Measurements from ENCODE around the gene WDFY4.
"Not testable (repeated sequence)": the region's sequence is repeated elsewhere in the genome, so short reads cannot be mapped to it uniquely, and the experiment has no call there.

WDFY4 gene

GRCh38 chr10:48641099-48641690 lies 43.5 kb upstream of the WDFY4 start:
- not testable (repeated sequence) for H3K79me1 ChIP-seq (ENCODE audit: low read depth, low read length); H3K9ac ChIP-seq (ENCODE audit: low read depth, low read length, poor library complexity); H2BK120ac ChIP-seq (ENCODE audit: low read depth, low read length); H3K27me3 ChIP-seq (ENCODE audit: control insufficient read depth in 3 of 3, insufficient read depth in 3 of 3, low read depth in 1 of 3, low read length in 3 of 3); H3K9me3 ChIP-seq (replicated peaks in 1 of 2; ENCODE audit: control insufficient read depth in 2 of 2, insufficient read depth in 1 of 2, low read depth in 1 of 2, low read length in 2 of 2); H3K4me1 ChIP-seq (ENCODE audit: control insufficient read depth in 2 of 2, insufficient read depth in 1 of 2, low read depth in 1 of 2, low read length in 2 of 2); H3K14ac ChIP-seq (ENCODE audit: low read length); H3K4ac ChIP-seq (ENCODE audit: low read length); H2AK5ac ChIP-seq (ENCODE audit: low read depth, low read length); H3K36me3 ChIP-seq (replicated peaks in 1 of 2; ENCODE audit: control insufficient read depth in 2 of 2, insufficient read depth in 2 of 2, low read length in 2 of 2); H2BK15ac ChIP-seq (ENCODE audit: low read length); H3K4me2 ChIP-seq (ENCODE audit: insufficient read depth, low read length, poor library complexity, severe bottlenecking); DNase-seq (ENCODE audit: low spot score); H3K4me3 ChIP-seq (ENCODE audit: low read length in 2 of 2); H3K27ac ChIP-seq (replicated peaks; ENCODE audit: low read length); H3K23ac ChIP-seq (ENCODE audit: low read depth, low read length, poor library complexity); H4K91ac ChIP-seq (ENCODE audit: low read depth, low read length, poor library complexity); H3K18ac ChIP-seq (ENCODE audit: low read length); H2BK5ac ChIP-seq (ENCODE audit: low read length); H4K8ac ChIP-seq (ENCODE audit: low read depth, low read length); H2AFZ ChIP-seq (ENCODE audit: low read length); H2BK12ac ChIP-seq (ENCODE audit: low read length)
- WGBS, 2 donors (ENCODE audit: extremely low coverage in 2 of 2, insufficient read length in 2 of 2, insufficient replicate concordance in 1 of 2), result no CpG with 5 or more reads among the region's 4 CpGs

DNA sequence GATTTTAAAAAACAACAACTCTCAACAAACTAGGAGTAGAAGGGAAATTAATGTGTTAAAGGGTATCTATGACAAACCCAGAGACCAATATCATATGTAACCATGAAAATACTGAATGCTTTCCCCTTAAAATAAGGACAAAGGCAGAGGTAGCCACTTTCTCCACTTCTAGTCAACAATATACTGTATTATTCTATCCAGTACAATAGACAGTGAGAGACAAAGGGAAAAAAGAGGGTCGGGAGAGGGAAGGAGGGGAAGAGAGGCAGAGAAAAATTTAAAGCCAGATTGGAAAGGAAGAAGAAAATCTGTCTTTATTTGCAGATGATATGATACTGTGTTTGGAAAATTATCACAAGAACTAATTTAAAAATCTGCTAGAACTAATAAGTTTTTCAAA lies 39.1 kb upstream of the WDFY4 start:
- Histone ChIP-seq H3K27ac (replicated peaks; ENCODE audit: low read length) (no peak overlapping the region), H3K9me3 (replicated peaks in 1 of 2; ENCODE audit: control insufficient read depth in 2 of 2, insufficient read depth in 1 of 2, low read depth in 1 of 2, low read length in 2 of 2) (no peaks in the 10 kb centered on the region), H3K18ac (ENCODE audit: low read length) (no peak overlapping the region), H2BK5ac (ENCODE audit: low read length) (no peak overlapping the region), H3K23ac (ENCODE audit: low read depth, low read length, poor library complexity) (no peak overlapping the region), H2AFZ (ENCODE audit: low read length) (no peak overlapping the region), H3K79me1 (ENCODE audit: low read depth, low read length) (no peaks in the 10 kb centered on the region), H2BK120ac (ENCODE audit: low read depth, low read length) (no peak overlapping the region), H3K4me3 (ENCODE audit: low read length in 2 of 2) (no peak overlapping the region), H3K36me3 (replicated peaks in 1 of 2; ENCODE audit: control insufficient read depth in 2 of 2, insufficient read depth in 2 of 2, low read length in 2 of 2) (no peaks in the 10 kb centered on the region), H3K4me1 (ENCODE audit: control insufficient read depth in 2 of 2, insufficient read depth in 1 of 2, low read depth in 1 of 2, low read length in 2 of 2) (no peaks in the 10 kb centered on the region), H3K14ac (ENCODE audit: low read length) (no peak overlapping the region), H3K4ac (ENCODE audit: low read length) (no peak overlapping the region), H2BK12ac (ENCODE audit: low read length) (no peak overlapping the region), H4K91ac (ENCODE audit: low read depth, low read length, poor library complexity) (no peak overlapping the region), H4K8ac (ENCODE audit: low read depth, low read length) (no peak overlapping the region), H3K9ac (ENCODE audit: low read depth, low read length, poor library complexity) (no peak overlapping the region), H2BK15ac (ENCODE audit: low read length) (no peak overlapping the region), H3K4me2 (ENCODE audit: insufficient read depth, low read length, poor library complexity, severe bottlenecking) (no peak overlapping the region), H3K27me3 (ENCODE audit: control insufficient read depth in 3 of 3, insufficient read depth in 3 of 3, low read depth in 1 of 3, low read length in 3 of 3) (no peaks in the 10 kb centered on the region), H2AK5ac (ENCODE audit: low read depth, low read length) (no peak overlapping the region)
- no peak for DNase-seq (ENCODE audit: low spot score)
- no CpG with 5 or more reads among the region's 1 CpG for WGBS, 2 donors (ENCODE audit: extremely low coverage in 2 of 2, insufficient read length in 2 of 2, insufficient replicate concordance in 1 of 2)

GRCh38 chr10:48647073-48647472 lies 37.6 kb upstream of the WDFY4 start:
- no CpG with 5 or more reads among the region's 7 CpGs for WGBS, 2 donors (ENCODE audit: extremely low coverage in 2 of 2, insufficient read length in 2 of 2, insufficient replicate concordance in 1 of 2)

GRCh38 chr10:48648172-48648942 lies 36.3 kb upstream of the WDFY4 start:
- Histone ChIP-seq H3K36me3 (replicated peaks in 1 of 2; ENCODE audit: control insufficient read depth in 2 of 2, insufficient read depth in 2 of 2, low read length in 2 of 2) (no peaks in the 10 kb centered on the region), H2BK120ac (ENCODE audit: low read depth, low read length) (no peak overlapping the region)

More at GRCh38 chr10:48647073-48647472, 37.6 kb upstream of the WDFY4 start:
- not testable (repeated sequence) for DNase-seq (ENCODE audit: low spot score); H2AK5ac ChIP-seq (ENCODE audit: low read depth, low read length); H2BK5ac ChIP-seq (ENCODE audit: low read length); H2BK12ac ChIP-seq (ENCODE audit: low read length); H4K8ac ChIP-seq (ENCODE audit: low read depth, low read length); H3K36me3 ChIP-seq (replicated peaks in 1 of 2; ENCODE audit: control insufficient read depth in 2 of 2, insufficient read depth in 2 of 2, low read length in 2 of 2); H2AFZ ChIP-seq (ENCODE audit: low read length); H2BK15ac ChIP-seq (ENCODE audit: low read length); H3K9ac ChIP-seq (ENCODE audit: low read depth, low read length, poor library complexity); H3K4me2 ChIP-seq (ENCODE audit: insufficient read depth, low read length, poor library complexity, severe bottlenecking); H3K4ac ChIP-seq (ENCODE audit: low read length); H4K91ac ChIP-seq (ENCODE audit: low read depth, low read length, poor library complexity); H3K9me3 ChIP-seq (replicated peaks in 1 of 2; ENCODE audit: control insufficient read depth in 2 of 2, insufficient read depth in 1 of 2, low read depth in 1 of 2, low read length in 2 of 2); H2BK120ac ChIP-seq (ENCODE audit: low read depth, low read length); H3K14ac ChIP-seq (ENCODE audit: low read length); H3K4me1 ChIP-seq (ENCODE audit: control insufficient read depth in 2 of 2, insufficient read depth in 1 of 2, low read depth in 1 of 2, low read length in 2 of 2); H3K79me1 ChIP-seq (ENCODE audit: low read depth, low read length); H3K4me3 ChIP-seq (ENCODE audit: low read length in 2 of 2); H3K27ac ChIP-seq (replicated peaks; ENCODE audit: low read length); H3K18ac ChIP-seq (ENCODE audit: low read length); H3K27me3 ChIP-seq (ENCODE audit: control insufficient read depth in 3 of 3, insufficient read depth in 3 of 3, low read depth in 1 of 3, low read length in 3 of 3); H3K23ac ChIP-seq (ENCODE audit: low read depth, low read length, poor library complexity)

More at GRCh38 chr10:48648172-48648942, 36.3 kb upstream of the WDFY4 start:
- Histone ChIP-seq H2AK5ac (ENCODE audit: low read depth, low read length) (no peak overlapping the region), H3K18ac (ENCODE audit: low read length) (peak overlapping the region; percentile 7), H4K8ac (ENCODE audit: low read depth, low read length) (no peak overlapping the region), H3K27ac (replicated peaks; ENCODE audit: low read length) (no peak overlapping the region), H2BK12ac (ENCODE audit: low read length) (no peak overlapping the region), H3K9me3 (replicated peaks in 1 of 2; ENCODE audit: control insufficient read depth in 2 of 2, insufficient read depth in 1 of 2, low read depth in 1 of 2, low read length in 2 of 2) (no peaks in the 10 kb centered on the region), H3K23ac (ENCODE audit: low read depth, low read length, poor library complexity) (peak overlapping the region; percentile 60), H2AFZ (ENCODE audit: low read length) (no peak overlapping the region), H3K79me1 (ENCODE audit: low read depth, low read length) (no peaks in the 10 kb centered on the region), H2BK5ac (ENCODE audit: low read length) (no peak overlapping the region), H3K4me2 (ENCODE audit: insufficient read depth, low read length, poor library complexity, severe bottlenecking) (no peak overlapping the region), H3K4me3 (ENCODE audit: low read length in 2 of 2) (no peak overlapping the region), H3K4me1 (ENCODE audit: control insufficient read depth in 2 of 2, insufficient read depth in 1 of 2, low read depth in 1 of 2, low read length in 2 of 2) (no peaks in the 10 kb centered on the region), H3K9ac (ENCODE audit: low read depth, low read length, poor library complexity) (peak overlapping the region; percentile 30), H3K4ac (ENCODE audit: low read length) (no peak overlapping the region), H3K27me3 (ENCODE audit: control insufficient read depth in 3 of 3, insufficient read depth in 3 of 3, low read depth in 1 of 3, low read length in 3 of 3) (no peaks in the 10 kb centered on the region), H3K14ac (ENCODE audit: low read length) (peak overlapping the region; percentile 42), H2BK15ac (ENCODE audit: low read length) (no peak overlapping the region), H4K91ac (ENCODE audit: low read depth, low read length, poor library complexity) (no peak overlapping the region)
- WGBS, 2 donors (ENCODE audit: extremely low coverage in 2 of 2, insufficient read length in 2 of 2, insufficient replicate concordance in 1 of 2), result no CpG with 5 or more reads among the region's 12 CpGs
- no peak for DNase-seq (ENCODE audit: low spot score)
